Keratinocyte (primary cell): ENCODE measurements around the gene IL1RL1.
A peak's percentile ranks its signal among the peaks of the same experiment; 100 is the strongest.

Experiments
- CTCF ChIP-seq, 3 experiments: IDR thresholded peaks in 1 of 3; conservative IDR thresholded peaks in 1 of 3; optimal IDR thresholded peaks in 1 of 3; 2 replicates in 2 of 3; 3 replicates in 1 of 3; pipeline versions ENCODE3 to v1.5.1; 2011; ENCODE audit warnings: low read length in 3 of 3, mild to moderate bottlenecking in 3 of 3, moderate library complexity in 2 of 3, control low read depth in 1 of 3, inconsistent platforms in 1 of 3; ENCODE audit not compliant: insufficient read depth in 2 of 3; ENCODE audit errors: extremely low read depth in 1 of 3
- EZH2 ChIP-seq: IDR thresholded peaks from one replicate; pipeline ENCODE4 v1.6.1; 2012; ENCODE audit warnings: inconsistent platforms, mild to moderate bottlenecking, low read length, moderate library complexity

DNA sequence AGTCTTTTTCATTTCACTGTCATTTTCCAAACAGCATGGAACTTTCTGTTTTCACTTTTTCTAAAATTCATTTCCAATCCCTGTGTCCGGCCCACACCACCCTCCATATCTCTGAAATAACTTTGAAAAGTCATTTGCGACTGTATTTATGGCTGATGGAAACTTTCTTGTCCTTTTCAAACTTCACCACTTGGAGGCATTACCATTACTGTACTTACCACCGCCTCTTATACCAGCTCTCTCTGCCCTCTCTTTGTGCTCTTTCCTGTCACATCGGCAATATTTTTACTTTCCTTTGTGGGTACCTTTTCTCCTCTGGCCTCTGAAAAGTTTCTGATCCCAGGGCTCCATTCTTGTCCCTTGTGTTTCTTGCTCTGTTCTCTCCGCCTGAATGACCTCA lies 39.5 kb upstream of the IL1RL1 start:
- TF ChIP-seq CTCF (optimal IDR thresholded peaks at IDR 0.05 in 1 of 3, IDR thresholded peaks at IDR 0.05 in 1 of 3, conservative IDR thresholded peaks at IDR 0.05 in 1 of 3; ENCODE audit: extremely low read depth in 1 of 3, insufficient read depth in 2 of 3, low read length in 3 of 3) (peak in 1 of 3 experiments; percentile 4), EZH2 (no peak)
